Measurements from ENCODE around the gene USP11.

DNA sequence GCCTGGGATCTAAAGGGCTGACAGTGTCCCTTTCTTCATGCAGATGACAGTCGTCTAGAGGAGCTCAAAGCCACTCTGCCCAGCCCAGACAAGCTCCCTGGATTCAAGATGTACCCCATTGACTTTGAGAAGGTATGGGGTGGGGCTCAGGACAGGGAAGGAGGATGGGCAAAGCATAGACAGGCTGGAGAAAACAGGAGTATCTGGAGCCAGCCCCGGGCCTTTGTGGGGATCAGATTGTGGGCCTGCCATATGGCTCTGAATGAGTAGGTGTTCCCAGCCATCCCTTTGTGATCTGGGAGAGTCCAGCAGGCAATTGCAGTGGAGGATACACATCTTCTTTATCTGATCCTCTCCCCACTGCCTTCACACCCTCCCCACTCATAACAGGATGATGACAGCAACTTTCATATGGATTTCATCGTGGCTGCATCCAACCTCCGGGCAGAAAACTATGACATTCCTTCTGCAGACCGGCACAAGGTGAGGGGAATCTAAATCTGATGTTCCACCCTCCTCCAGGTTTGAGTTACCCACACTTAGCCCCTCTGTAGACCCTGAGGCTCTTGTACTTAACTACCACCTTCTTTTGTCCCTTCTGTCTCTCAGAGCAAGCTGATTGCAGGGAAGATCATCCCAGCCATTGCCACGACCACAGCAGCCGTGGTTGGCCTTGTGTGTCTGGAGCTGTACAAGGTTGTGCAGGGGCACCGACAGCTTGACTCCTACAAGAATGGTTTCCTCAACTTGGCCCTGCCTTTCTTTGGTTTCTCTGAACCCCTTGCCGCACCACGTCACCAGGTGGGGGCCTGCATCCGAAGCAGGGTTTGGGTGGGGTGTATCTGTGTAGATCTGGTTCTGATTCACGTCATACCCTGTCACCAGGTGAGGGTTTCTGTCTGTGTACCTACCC, 20.2 kb upstream of the USP11 start:
- TF ChIP-seq EZH2phosphoT487 (IDR thresholded peaks at IDR 0.05; ENCODE audit: low read depth), result no peak
- TF ChIP-seq, protein P1, sequence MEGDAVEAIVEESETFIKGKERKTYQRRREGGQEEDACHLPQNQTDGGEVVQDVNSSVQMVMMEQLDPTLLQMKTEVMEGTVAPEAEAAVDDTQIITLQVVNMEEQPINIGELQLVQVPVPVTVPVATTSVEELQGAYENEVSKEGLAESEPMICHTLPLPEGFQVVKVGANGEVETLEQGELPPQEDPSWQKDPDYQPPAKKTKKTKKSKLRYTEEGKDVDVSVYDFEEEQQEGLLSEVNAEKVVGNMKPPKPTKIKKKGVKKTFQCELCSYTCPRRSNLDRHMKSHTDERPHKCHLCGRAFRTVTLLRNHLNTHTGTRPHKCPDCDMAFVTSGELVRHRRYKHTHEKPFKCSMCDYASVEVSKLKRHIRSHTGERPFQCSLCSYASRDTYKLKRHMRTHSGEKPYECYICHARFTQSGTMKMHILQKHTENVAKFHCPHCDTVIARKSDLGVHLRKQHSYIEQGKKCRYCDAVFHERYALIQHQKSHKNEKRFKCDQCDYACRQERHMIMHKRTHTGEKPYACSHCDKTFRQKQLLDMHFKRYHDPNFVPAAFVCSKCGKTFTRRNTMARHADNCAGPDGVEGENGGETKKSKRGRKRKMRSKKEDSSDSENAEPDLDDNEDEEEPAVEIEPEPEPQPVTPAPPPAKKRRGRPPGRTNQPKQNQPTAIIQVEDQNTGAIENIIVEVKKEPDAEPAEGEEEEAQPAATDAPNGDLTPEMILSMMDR (IDR thresholded peaks at IDR 0.05; ENCODE audit: low read depth, low read length), result no peak
